GM06990 (cell line): ENCODE data around the gene NOTO.

Source experiments
- DNase-seq: peaks from one replicate; pipeline ENCODE4 v3.0.0-alpha.2; 2011; ENCODE audit not compliant: insufficient read length; ENCODE audit errors: extremely low read depth
- H3K27me3 ChIP-seq: replicated peaks from 2 replicates; pipeline ENCODE4 v1.6.0; 2011; ENCODE audit warnings: low read length; ENCODE audit not compliant: control insufficient read depth, insufficient read depth
- H3K36me3 ChIP-seq: 2 replicates; pipeline ENCODE4 v1.5.1; 2011; ENCODE audit warnings: low read length; ENCODE audit not compliant: control insufficient read depth, insufficient read depth
- H3K4me3 ChIP-seq: replicated peaks from 2 replicates; pipeline ENCODE4 v1.5.1; 2011; ENCODE audit warnings: low read depth, mild to moderate bottlenecking, control low read depth, low read length
- CTCF ChIP-seq: IDR thresholded peaks from 2 replicates; pipeline ENCODE4 v1.5.1; 2011; ENCODE audit warnings: low read length, control low read depth, mild to moderate bottlenecking, inconsistent platforms; ENCODE audit not compliant: insufficient read depth, poor library complexity, severe bottlenecking

The NOTO gene

DNA sequence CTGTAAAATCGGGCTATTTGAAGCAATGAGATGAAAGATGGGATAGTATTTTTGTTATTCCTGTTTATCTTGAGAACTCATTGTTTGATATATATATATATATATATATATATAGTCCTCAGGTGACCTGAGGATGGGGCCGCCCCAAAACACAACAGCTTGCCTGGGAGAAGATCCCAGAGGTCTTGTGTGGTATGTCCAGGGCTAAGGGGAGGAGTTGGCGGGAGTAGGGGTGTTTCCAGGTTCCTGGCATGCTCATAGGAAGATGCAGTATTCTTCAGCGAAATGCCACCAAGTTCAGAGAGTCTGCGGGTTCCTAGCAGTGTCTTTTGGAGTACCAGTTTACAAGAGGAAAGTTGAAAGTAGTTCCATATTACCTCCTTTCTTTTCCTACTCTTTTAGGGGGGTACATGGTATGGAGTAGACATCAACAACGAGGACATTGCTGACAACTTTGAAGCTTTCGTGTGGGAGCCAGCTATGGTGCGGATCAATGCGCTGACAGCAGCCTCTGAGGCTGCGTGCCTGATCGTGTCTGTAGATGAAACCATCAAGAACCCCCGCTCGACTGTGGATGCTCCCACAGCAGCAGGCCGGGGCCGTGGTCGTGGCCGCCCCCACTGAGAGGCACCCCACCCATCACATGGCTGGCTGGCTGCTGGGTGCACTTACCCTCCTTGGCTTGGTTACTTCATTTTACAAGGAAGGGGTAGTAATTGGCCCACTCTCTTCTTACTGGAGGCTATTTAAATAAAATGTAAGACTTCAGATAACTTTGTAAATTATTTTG lies 50.1 kb downstream of the NOTO start:
- H3K4me3 ChIP-seq, result no peak overlapping the region
- no peaks in the 10 kb centered on the region for H3K27me3 ChIP-seq
- peaks cover 48% of the 10 kb centered on the region for H3K36me3 ChIP-seq
- no peak for DNase-seq
- no peak for TF ChIP-seq CTCF

- H3K4me3 ChIP-seq, result no peak overlapping the region
- peaks cover 42% of the 10 kb centered on the region for H3K36me3 ChIP-seq
- DNase-seq, result no peak
- TF ChIP-seq CTCF, result no peak
- H3K27me3 ChIP-seq, result no peaks in the 10 kb centered on the region
Observed at GRCh38 chr2:73253400-73253799, 51.0 kb downstream of the NOTO start.

GRCh38 chr2:73253901-73254300 lies 51.5 kb downstream of the NOTO start:
- Histone ChIP-seq H3K4me3 (no peak overlapping the region), H3K36me3 (peaks cover 43% of the 10 kb centered on the region), H3K27me3 (no peaks in the 10 kb centered on the region)
- TF ChIP-seq CTCF, result no peak
- no peak for DNase-seq

GRCh38 chr2:73254343-73255006 lies 52.1 kb downstream of the NOTO start:
- no peak for TF ChIP-seq CTCF
- Histone ChIP-seq H3K36me3 (peaks cover 44% of the 10 kb centered on the region), H3K27me3 (no peaks in the 10 kb centered on the region), H3K4me3 (no peak overlapping the region)
- no peak for DNase-seq

DNA sequence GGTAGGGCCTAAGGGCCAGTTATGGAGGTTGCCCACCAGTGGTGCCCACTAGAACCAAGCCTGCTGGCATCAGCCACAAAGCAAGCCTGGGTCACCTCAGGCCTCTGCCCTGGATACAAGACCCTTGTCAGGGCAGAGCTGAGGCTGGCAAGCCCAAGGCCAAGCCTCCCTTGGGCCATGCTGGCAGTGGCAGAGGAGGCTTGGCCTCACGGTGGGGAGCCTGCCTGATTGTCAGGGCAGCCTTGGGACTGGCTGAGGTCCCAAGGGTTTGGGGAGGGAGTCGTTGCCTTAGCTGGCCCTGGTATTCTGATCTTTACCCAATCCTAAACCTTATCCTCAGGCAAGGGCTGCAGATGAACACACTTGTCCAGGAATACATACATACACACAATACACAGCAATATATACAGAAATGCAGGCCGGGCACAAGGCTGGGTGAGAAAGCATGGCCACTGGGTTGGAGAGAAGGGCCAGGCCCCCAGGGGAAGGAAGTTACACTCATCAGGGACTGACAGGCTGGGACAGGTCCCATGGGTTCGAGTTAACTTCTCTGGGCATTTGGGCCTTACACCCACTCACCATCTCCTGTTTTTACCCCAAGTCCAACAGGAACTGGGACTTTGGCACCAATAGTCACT lies 52.8 kb downstream of the NOTO start:
- Histone ChIP-seq H3K36me3 (peaks cover 44% of the 10 kb centered on the region), H3K27me3 (no peaks in the 10 kb centered on the region), H3K4me3 (no peak overlapping the region)
- DNase-seq, result no peak
- TF ChIP-seq CTCF, result no peak
